NB4 (cell line): Measurements from ENCODE around the gene FSIP1.

ENCODE experiments used
- CTCF ChIP-seq: IDR thresholded peaks from one replicate; pipeline ENCODE4 v1.5.1; 2012; ENCODE audit warnings: low read depth, low read length
- MAX ChIP-seq: IDR thresholded peaks from 2 replicates; pipeline ENCODE4 v1.6.1; 2011; ENCODE audit warnings: low read depth, low read length

- peak; percentile 40 for TF ChIP-seq CTCF
- TF ChIP-seq MAX, result no peak
Measured at GRCh38 chr15:39786447-39787056, 3.9 kb upstream of the FSIP1 start.
